CD4-positive, alpha-beta T cell (primary cell): ENCODE data around the gene MFAP3L. TPM values are rescaled to one million over a fixed set of nuclear protein-coding genes. Genes with fewer than 3 reads are reported as not detected.

ENCODE experiments used
- ATAC-seq: fragments of 200-7000 bp; cut with Tn5 transposase; one replicate; pipeline ENCODE4 v1.10.0; 2022; ENCODE audit warnings: mild to moderate bottlenecking; ENCODE audit not compliant: poor library complexity
- CTCF ChIA-PET: fragments of 350-600 bp; sonication (Branson Sonifier 250); formaldehyde crosslinking; loops from one replicate; lab custom pipeline; 2021; ENCODE audit warnings: antibody characterized with exemption, inconsistent platforms; lab: Charles Lee
- POLR2A ChIA-PET: fragments of 350-600 bp; sonication (Branson Sonifier 250); formaldehyde crosslinking; loops from one replicate; lab custom pipeline; 2021; ENCODE audit warnings: antibody characterized with exemption, inconsistent platforms; lab: Charles Lee
- DNase-seq, 14 experiments: peaks; one replicate each; pipeline ENCODE4 v3.0.0-alpha.2; 2013 to 2020; ENCODE audit warnings: mixed read lengths in 2 of 14
- H3K27ac ChIP-seq, 2 donors: one replicate each; pipeline versions ENCODE4 v1.5.1 to v1.7.0; 2013; ENCODE audit warnings: low read length in 2 of 2, low read depth in 1 of 2, mild to moderate bottlenecking in 1 of 2
- H3K27me3 ChIP-seq, 2 experiments: 1 replicate in 1 of 2; 2 replicates in 1 of 2; pipeline versions ENCODE4 v1.6.1 to v1.7.0; 2013; ENCODE audit warnings: low read length in 2 of 2, control low read depth in 1 of 2, mild to moderate bottlenecking in 1 of 2, moderate library complexity in 1 of 2; ENCODE audit not compliant: insufficient read depth in 2 of 2, control insufficient read depth in 1 of 2
- H3K36me3 ChIP-seq: one replicate; pipeline ENCODE4 v1.6.1; 2013; ENCODE audit warnings: low read length, control low read depth; ENCODE audit not compliant: insufficient read depth
- H3K4me1 ChIP-seq: one replicate; pipeline ENCODE4 v1.6.1; 2013; ENCODE audit warnings: low read length, control low read depth; ENCODE audit not compliant: insufficient read depth
- H3K4me3 ChIP-seq: one replicate; pipeline ENCODE4 v1.5.1; 2013; ENCODE audit warnings: mild to moderate bottlenecking, low read length, moderate library complexity
- H3K9me3 ChIP-seq, 2 experiments: 1 replicate in 1 of 2; 2 replicates in 1 of 2; pipeline versions ENCODE4 v1.6.1 to v1.7.0; 2013; ENCODE audit warnings: low read length in 2 of 2, mild to moderate bottlenecking in 2 of 2, control low read depth in 1 of 2, moderate library complexity in 1 of 2; ENCODE audit not compliant: control insufficient read depth in 1 of 2, insufficient read depth in 1 of 2
- H3K27ac Mint-ChIP-seq: one replicate; pipeline ENCODE4 v1.8.0; 2020; ENCODE audit warnings: mixed read lengths
- H3K27me3 Mint-ChIP-seq: one replicate; pipeline ENCODE4 v1.8.0; 2021; ENCODE audit warnings: mixed read lengths
- H3K36me3 Mint-ChIP-seq: one replicate; pipeline ENCODE4 v1.8.0; 2021; ENCODE audit warnings: low read depth, mixed read lengths
- H3K4me1 Mint-ChIP-seq: one replicate; pipeline ENCODE4 v1.8.0; 2021; ENCODE audit warnings: low read depth, mixed read lengths
- H3K4me3 Mint-ChIP-seq: one replicate; pipeline ENCODE4 v1.8.0; 2020; ENCODE audit warnings: mild to moderate bottlenecking, mixed read lengths
- H3K9me3 Mint-ChIP-seq: one replicate; pipeline ENCODE4 v1.8.0; 2020; ENCODE audit warnings: mixed read lengths
- CTCF ChIP-seq: fragments of 200-600 bp; IDR thresholded peaks from one replicate; pipeline ENCODE4 v1.8.0; 2022; ENCODE audit warnings: antibody characterized with exemption, mild to moderate bottlenecking
- intact Hi-C, 2 experiments: fragments of 100-400 bp; cut with DNase I in 1 of 2; cut with micrococcal nuclease in 1 of 2; formaldehyde crosslinking; loops; one replicate each; pipeline versions ENCODE4 v1.15.1 to v1.9.0; 2023 to 2025; cut with DNase I, micrococcal nuclease
- total RNA-seq, 174 experiments: library from RNA in 2 of 174; stranded (reverse) in 2 of 174; gene quantifications; one replicate each; pipeline ENCODE4 v1.2.3 and lab custom pipeline; 2021 to 2026

MFAP3L gene
- total RNA-seq, 2 experiments from 2014 or later = 0.59 to 1.3 TPM

GRCh38 chr4:170035845-170036244, 9.7 kb upstream of the MFAP3L start:
- Histone ChIP-seq H3K27me3 (peaks cover 0 to 3% of the 10 kb centered on the region in 2 experiments), H3K4me3 (no peak overlapping the region), H3K4me1 (no peaks in the 10 kb centered on the region), H3K27ac (no peak overlapping the region), H3K36me3 (no peaks in the 10 kb centered on the region), H3K9me3 (no peaks in the 10 kb centered on the region)
- no peak for TF ChIP-seq CTCF
- ChIA-PET POLR2A (no interaction called here), CTCF (no interaction called here)
- ATAC-seq = no peak
- H3K27me3 Mint-ChIP-seq = peaks cover 6% of the 10 kb centered on the region
- H3K4me1 Mint-ChIP-seq = no peaks in the 10 kb centered on the region
- H3K9me3 Mint-ChIP-seq = no peaks in the 10 kb centered on the region
- intact Hi-C loops = loop anchor here in 1 of 2 experiments (2.0 kb wide), 1 partner anchor 19 kb away; no protein-coding TSS in a partner anchor
- no peak overlapping the region for H3K27ac Mint-ChIP-seq
- H3K36me3 Mint-ChIP-seq = no peaks in the 10 kb centered on the region
- no peak overlapping the region for H3K4me3 Mint-ChIP-seq
- no peak for DNase-seq

DNA sequence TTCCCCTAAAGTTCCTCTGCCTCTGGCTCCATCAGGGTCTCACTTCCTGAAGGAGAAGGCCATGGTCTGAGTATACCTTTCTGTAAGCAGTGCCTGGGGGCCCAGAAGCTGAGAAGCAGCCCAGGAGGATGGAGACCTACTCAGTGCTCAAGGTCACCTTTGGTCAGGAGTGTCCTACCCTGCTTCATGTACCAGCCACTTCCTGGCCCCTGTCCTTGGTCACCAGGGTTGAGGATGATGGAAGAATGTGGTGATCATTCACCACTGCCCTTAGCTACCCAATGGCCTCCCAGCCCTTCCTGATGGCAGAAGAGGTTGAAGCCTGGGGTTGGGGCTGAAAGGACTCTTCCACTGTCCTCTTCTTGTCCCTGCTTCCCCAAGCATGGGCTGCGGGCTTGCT, 9.0 kb upstream of the MFAP3L start:
- DNase-seq (no peak), ATAC-seq (no peak)
- Histone ChIP-seq H3K4me3 (no peak overlapping the region), H3K27me3 (peaks cover 0 to 3% of the 10 kb centered on the region in 2 experiments), H3K27ac (no peak overlapping the region), H3K36me3 (no peaks in the 10 kb centered on the region), H3K4me1 (no peaks in the 10 kb centered on the region), H3K9me3 (no peaks in the 10 kb centered on the region)
- intact Hi-C loops = loop anchor here in 1 of 2 experiments (2.0 kb wide), 1 partner anchor 18 kb away; no protein-coding TSS in a partner anchor
- Mint-ChIP-seq H3K4me1 (no peaks in the 10 kb centered on the region), H3K27ac (no peak overlapping the region), H3K27me3 (peaks cover 6% of the 10 kb centered on the region), H3K4me3 (no peak overlapping the region), H3K9me3 (no peaks in the 10 kb centered on the region), H3K36me3 (no peaks in the 10 kb centered on the region)
- ChIA-PET POLR2A (no interaction called here), CTCF (no interaction called here)
- TF ChIP-seq CTCF = no peak

- peaks cover 13% of the 10 kb centered on the region for H3K27me3 Mint-ChIP-seq
- POLR2A ChIA-PET = no interaction called here
- no peak for ATAC-seq
- no peak for DNase-seq
- no peaks in the 10 kb centered on the region for H3K36me3 ChIP-seq
- no peaks in the 10 kb centered on the region for H3K4me1 ChIP-seq
- H3K27ac Mint-ChIP-seq = no peak overlapping the region
- H3K27me3 ChIP-seq = peaks cover 0 to 3% of the 10 kb centered on the region in 2 experiments
- H3K4me3 Mint-ChIP-seq = no peak overlapping the region
- no peak overlapping the region for H3K27ac ChIP-seq
- CTCF ChIA-PET = no interaction called here
- no peaks in the 10 kb centered on the region for H3K36me3 Mint-ChIP-seq
- intact Hi-C loops = loop anchor here in 1 of 2 experiments (2.0 kb wide), 1 partner anchor 17 kb away; no protein-coding TSS in a partner anchor
- no peaks in the 10 kb centered on the region for H3K4me1 Mint-ChIP-seq
- no peak overlapping the region for H3K4me3 ChIP-seq
- H3K9me3 Mint-ChIP-seq = no peaks in the 10 kb centered on the region
- H3K9me3 ChIP-seq = no peaks in the 10 kb centered on the region
- TF ChIP-seq CTCF = no peak
Observed at GRCh38 chr4:170033999-170034398, 7.8 kb upstream of the MFAP3L start.
